Tibial nerve (tissue), 4 donors: ENCODE measurements around the gene C1orf210.

Experiments used
- CTCF ChIP-seq, 5 experiments: fragments of 200-600 bp in 3 of 5; fragments of 450-650 bp in 2 of 5; sonication (generic) in 3 of 5; IDR thresholded peaks; one replicate each; pipeline ENCODE4 v1.5.1; 2016 to 2019; ENCODE audit warnings: antibody characterized with exemption in 5 of 5, mild to moderate bottlenecking in 3 of 5, moderate library complexity in 2 of 5
- EP300 ChIP-seq, 2 donors: sonication (generic); formaldehyde crosslinking; IDR thresholded peaks; one replicate each; pipeline ENCODE4 v1.6.1; 2017; ENCODE audit warnings: antibody characterized with exemption in 2 of 2, mild to moderate bottlenecking in 1 of 2
- POLR2A ChIP-seq, 2 donors: fragments of 450-650 bp; IDR thresholded peaks; one replicate each; pipeline ENCODE4 v1.6.1; 2017; ENCODE audit warnings: antibody characterized with exemption in 2 of 2, mild to moderate bottlenecking in 2 of 2, moderate library complexity in 2 of 2

- TF ChIP-seq POLR2A (IDR thresholded peaks at IDR 0.05): no peak
- TF ChIP-seq CTCF (IDR thresholded peaks at IDR 0.05): no peak
- TF ChIP-seq EP300 (IDR thresholded peaks at IDR 0.05): no peak
Observed at GRCh38 chr1:43334453-43335205, 49.2 kb upstream of the C1orf210 start.
